Measurements from ENCODE around the gene NSG1.

NSG1 gene

DNA sequence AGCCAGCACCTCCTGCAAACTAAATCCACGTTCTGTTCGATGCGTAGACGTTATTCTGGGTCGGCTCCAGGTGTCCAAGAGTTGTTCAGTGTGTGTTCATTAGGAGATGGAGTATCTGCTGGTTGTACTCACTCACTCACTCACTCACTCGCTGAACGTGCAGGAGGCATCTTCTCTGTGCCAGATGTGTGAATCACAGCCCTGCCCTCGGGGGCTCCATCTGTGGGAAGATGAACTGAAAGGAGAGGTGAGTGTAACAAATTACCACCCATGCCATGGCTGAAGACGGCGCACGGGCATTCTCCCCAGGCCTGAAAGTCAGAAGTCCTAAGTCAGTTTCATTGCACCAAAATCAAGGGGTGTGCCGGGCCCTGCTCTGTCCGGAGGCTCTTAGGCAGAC lies 16.1 kb downstream of the NSG1 start:
- no peak for DNase-seq (ENCODE audit: low read depth in 1 of 2, low spot score in 1 of 2)
- TF ChIP-seq, protein P1, sequence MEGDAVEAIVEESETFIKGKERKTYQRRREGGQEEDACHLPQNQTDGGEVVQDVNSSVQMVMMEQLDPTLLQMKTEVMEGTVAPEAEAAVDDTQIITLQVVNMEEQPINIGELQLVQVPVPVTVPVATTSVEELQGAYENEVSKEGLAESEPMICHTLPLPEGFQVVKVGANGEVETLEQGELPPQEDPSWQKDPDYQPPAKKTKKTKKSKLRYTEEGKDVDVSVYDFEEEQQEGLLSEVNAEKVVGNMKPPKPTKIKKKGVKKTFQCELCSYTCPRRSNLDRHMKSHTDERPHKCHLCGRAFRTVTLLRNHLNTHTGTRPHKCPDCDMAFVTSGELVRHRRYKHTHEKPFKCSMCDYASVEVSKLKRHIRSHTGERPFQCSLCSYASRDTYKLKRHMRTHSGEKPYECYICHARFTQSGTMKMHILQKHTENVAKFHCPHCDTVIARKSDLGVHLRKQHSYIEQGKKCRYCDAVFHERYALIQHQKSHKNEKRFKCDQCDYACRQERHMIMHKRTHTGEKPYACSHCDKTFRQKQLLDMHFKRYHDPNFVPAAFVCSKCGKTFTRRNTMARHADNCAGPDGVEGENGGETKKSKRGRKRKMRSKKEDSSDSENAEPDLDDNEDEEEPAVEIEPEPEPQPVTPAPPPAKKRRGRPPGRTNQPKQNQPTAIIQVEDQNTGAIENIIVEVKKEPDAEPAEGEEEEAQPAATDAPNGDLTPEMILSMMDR (IDR thresholded peaks at IDR 0.05; ENCODE audit: insufficient read depth, low read length) = no peak
- no peak for TF ChIP-seq REST (IDR thresholded peaks at IDR 0.05; ENCODE audit: insufficient replicate concordance, low read depth)
- no peak for TF ChIP-seq SPI1 (IDR thresholded peaks at IDR 0.05; ENCODE audit: borderline replicate concordance, low read depth)
- TF ChIP-seq POLR2AphosphoS5 (IDR thresholded peaks at IDR 0.05; ENCODE audit: low read depth) = no peak
- no peak for TF ChIP-seq GABPA (IDR thresholded peaks at IDR 0.05; ENCODE audit: low read depth)
- Histone ChIP-seq H3K4me3 (replicated peaks; ENCODE audit: insufficient read depth, low read length) (no peak overlapping the region), H3K27me3 (ENCODE audit: insufficient read depth, poor library complexity, severe bottlenecking) (no peaks in the 10 kb centered on the region), H3K27ac (replicated peaks) (no peak overlapping the region)

DNA sequence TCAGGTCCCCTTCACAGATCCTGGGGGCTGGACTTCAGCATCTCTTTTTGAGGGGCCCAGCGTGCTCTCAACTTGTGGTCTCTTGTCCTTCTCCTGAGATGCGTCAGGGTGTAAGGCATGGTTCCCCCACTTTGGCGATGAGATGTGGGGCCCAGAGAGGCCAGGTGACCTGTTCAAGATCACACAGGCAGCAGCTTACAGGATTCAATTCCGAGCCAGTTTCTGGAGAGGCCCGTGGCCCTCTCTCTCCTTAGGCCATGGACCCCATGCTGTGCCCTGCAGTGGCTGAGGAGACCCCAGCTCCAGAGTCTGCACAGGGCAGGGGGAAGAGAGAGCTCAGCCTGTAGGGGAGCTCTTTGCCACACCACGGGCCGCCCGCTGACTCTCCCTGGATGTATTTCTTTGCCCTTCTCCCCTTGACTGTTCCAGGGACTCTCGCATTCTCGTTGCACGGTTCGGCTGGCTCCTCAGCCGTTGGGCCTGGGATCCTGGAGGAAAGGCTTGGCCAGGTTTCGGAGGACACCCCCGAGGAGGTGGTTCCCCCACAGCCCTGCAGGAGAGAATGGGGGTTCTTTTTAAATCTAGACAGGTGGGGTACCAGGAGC lies 18.6 kb downstream of the NSG1 start:
- no peak for DNase-seq (ENCODE audit: low read depth in 1 of 2, low spot score in 1 of 2)
- Histone ChIP-seq H3K27ac (replicated peaks) (no peak overlapping the region), H3K4me3 (replicated peaks; ENCODE audit: insufficient read depth, low read length) (no peak overlapping the region), H3K27me3 (ENCODE audit: insufficient read depth, poor library complexity, severe bottlenecking) (no peaks in the 10 kb centered on the region)
- no peak for TF ChIP-seq POLR2AphosphoS5 (IDR thresholded peaks at IDR 0.05; ENCODE audit: low read depth)

- no peaks in the 10 kb centered on the region for H3K27me3 ChIP-seq (ENCODE audit: insufficient read depth, poor library complexity, severe bottlenecking)
- H3K27ac ChIP-seq (replicated peaks) = no peak overlapping the region
- no peak for DNase-seq (ENCODE audit: low read depth in 1 of 2, low spot score in 1 of 2)
- no peak overlapping the region for H3K4me3 ChIP-seq (replicated peaks; ENCODE audit: insufficient read depth, low read length)
- TF ChIP-seq SPI1 (IDR thresholded peaks at IDR 0.05; ENCODE audit: borderline replicate concordance, low read depth) = no peak
- TF ChIP-seq REST (IDR thresholded peaks at IDR 0.05; ENCODE audit: insufficient replicate concordance, low read depth) = no peak
- no peak for TF ChIP-seq GABPA (IDR thresholded peaks at IDR 0.05; ENCODE audit: low read depth)
- TF ChIP-seq, protein P1 (IDR thresholded peaks at IDR 0.05; ENCODE audit: insufficient read depth, low read length) = no peak
- TF ChIP-seq POLR2AphosphoS5 (IDR thresholded peaks at IDR 0.05; ENCODE audit: low read depth) = no peak
Observed at GRCh38 chr4:4406455-4407298, 19.8 kb downstream of the NSG1 start.

- Histone ChIP-seq H3K27me3 (ENCODE audit: insufficient read depth, poor library complexity, severe bottlenecking) (no peaks in the 10 kb centered on the region), H3K27ac (replicated peaks) (no peak overlapping the region), H3K4me3 (replicated peaks; ENCODE audit: insufficient read depth, low read length) (no peak overlapping the region)
- TF ChIP-seq GABPA (IDR thresholded peaks at IDR 0.05; ENCODE audit: low read depth) (no peak), SPI1 (IDR thresholded peaks at IDR 0.05; ENCODE audit: borderline replicate concordance, low read depth) (no peak), REST (IDR thresholded peaks at IDR 0.05; ENCODE audit: insufficient replicate concordance, low read depth) (no peak), POLR2AphosphoS5 (IDR thresholded peaks at IDR 0.05; ENCODE audit: low read depth) (no peak)
- TF ChIP-seq, protein P1 (IDR thresholded peaks at IDR 0.05; ENCODE audit: insufficient read depth, low read length) = no peak
- DNase-seq (ENCODE audit: low read depth in 1 of 2, low spot score in 1 of 2) = no peak
Observed at GRCh38 chr4:4407299-4408131, 20.6 kb downstream of the NSG1 start.
